Measurements from ENCODE around the gene VAV1.
"Not testable (repeated sequence)": the region's sequence is repeated elsewhere in the genome, so short reads cannot be mapped to it uniquely, and the experiment has no call there.

GRCh38 chr19:6831084-6831483 lies 58.6 kb downstream of the VAV1 start:
- TF ChIP-seq POLR2A (conservative IDR thresholded peaks at IDR 0.05); CTCF (IDR thresholded peaks at IDR 0.05 in 2 of 3, conservative IDR thresholded peaks at IDR 0.05 in 1 of 3; ENCODE audit: insufficient read depth in 2 of 3, low read depth in 1 of 3, low read length in 3 of 3); ETS2 (tag; IDR thresholded peaks at IDR 0.05; ENCODE audit: borderline replicate concordance, poor library complexity, severe bottlenecking): not testable (repeated sequence)

All from K562 (cell line).